Right lobe of liver (tissue), 4 donors: ENCODE measurements around the gene IRF2.

Source experiments
- POLR2A ChIP-seq: fragments of 450-650 bp; IDR thresholded peaks from one replicate; pipeline ENCODE4 v1.6.1; 2017; ENCODE audit warnings: antibody characterized with exemption, mild to moderate bottlenecking
- TF ChIP-seq, protein P1 (sequence below), 4 donors: fragments of 200-600 bp in 3 of 4; fragments of 450-650 bp in 1 of 4; IDR thresholded peaks; one replicate each; pipeline versions ENCODE4 v1.5.1 to v1.8.0; 2016 to 2022; ENCODE audit warnings: antibody characterized with exemption in 4 of 4, mild to moderate bottlenecking in 2 of 4
- donor health status: DM: no; HTN: no; CAD: no.
- donor health status: DM: no; HTN: no; CAD: no.
- donor health status: DM: no; HTN: yes; CAD: no.

DNA sequence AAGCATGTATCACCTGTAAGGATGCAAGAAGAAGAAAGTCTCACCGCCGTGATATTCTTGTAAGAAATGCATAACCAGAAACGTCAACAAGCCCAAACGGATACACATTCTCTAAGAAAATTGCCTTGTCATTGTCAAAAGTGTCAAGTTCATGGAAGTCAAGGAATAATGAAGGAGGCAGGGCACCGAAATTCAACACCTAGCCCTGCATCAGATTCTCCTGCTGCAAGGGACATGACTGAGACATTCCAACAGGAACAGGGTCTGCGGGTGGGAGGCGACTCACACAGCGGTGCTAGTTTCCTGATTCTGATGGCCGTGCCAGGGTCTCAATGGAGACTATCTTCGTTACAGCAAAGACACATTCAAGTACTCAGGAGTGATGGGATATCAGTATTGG is 26.7 kb downstream of the IRF2 start:
- TF ChIP-seq, protein P1, sequence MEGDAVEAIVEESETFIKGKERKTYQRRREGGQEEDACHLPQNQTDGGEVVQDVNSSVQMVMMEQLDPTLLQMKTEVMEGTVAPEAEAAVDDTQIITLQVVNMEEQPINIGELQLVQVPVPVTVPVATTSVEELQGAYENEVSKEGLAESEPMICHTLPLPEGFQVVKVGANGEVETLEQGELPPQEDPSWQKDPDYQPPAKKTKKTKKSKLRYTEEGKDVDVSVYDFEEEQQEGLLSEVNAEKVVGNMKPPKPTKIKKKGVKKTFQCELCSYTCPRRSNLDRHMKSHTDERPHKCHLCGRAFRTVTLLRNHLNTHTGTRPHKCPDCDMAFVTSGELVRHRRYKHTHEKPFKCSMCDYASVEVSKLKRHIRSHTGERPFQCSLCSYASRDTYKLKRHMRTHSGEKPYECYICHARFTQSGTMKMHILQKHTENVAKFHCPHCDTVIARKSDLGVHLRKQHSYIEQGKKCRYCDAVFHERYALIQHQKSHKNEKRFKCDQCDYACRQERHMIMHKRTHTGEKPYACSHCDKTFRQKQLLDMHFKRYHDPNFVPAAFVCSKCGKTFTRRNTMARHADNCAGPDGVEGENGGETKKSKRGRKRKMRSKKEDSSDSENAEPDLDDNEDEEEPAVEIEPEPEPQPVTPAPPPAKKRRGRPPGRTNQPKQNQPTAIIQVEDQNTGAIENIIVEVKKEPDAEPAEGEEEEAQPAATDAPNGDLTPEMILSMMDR (IDR thresholded peaks at IDR 0.05), result no peak
- no peak for TF ChIP-seq POLR2A
